ENCODE measurements around the gene CALCOCO2.

GRCh38 chr17:48904428-48904827 is 73.6 kb downstream of the CALCOCO2 start:
- TF ChIP-seq CTCF (IDR thresholded peaks at IDR 0.05; ENCODE audit: low read depth, low read length, poor library complexity, severe bottlenecking) (no peak), EZH2phosphoT487 (IDR thresholded peaks at IDR 0.05; ENCODE audit: borderline replicate concordance, low read length) (no peak)
